Right lobe of liver (tissue), 6 donors: ENCODE data around the gene SETDB1. TPM values are rescaled to one million over a fixed set of nuclear protein-coding genes. Genes with fewer than 3 reads are reported as not detected.

Experiments used
- ATAC-seq, 4 donors: fragments of 200-7000 bp; cut with Tn5 transposase; one replicate each; pipeline ENCODE4 v1.9.1; 2020; ENCODE audit warnings: mild to moderate bottlenecking in 4 of 4, moderate library complexity in 4 of 4
- DNase-seq, 3 donors: peaks; one replicate each; pipeline ENCODE4 v3.0.0-alpha.2; 2020
- H3K27ac ChIP-seq, 3 donors: fragments of 200-600 bp; one replicate each; pipeline ENCODE4 v1.8.0; 2022
- H3K27me3 ChIP-seq, 2 donors: fragments of 200-600 bp; one replicate each; pipeline ENCODE4 v1.8.0; 2022
- H3K36me3 ChIP-seq, 4 donors: fragments of 200-600 bp; sonication (generic) in 1 of 4; one replicate each; pipeline versions ENCODE4 v1.5.1 to v1.8.0; 2017 to 2022; ENCODE audit warnings: control low read depth in 1 of 4
- H3K4me1 ChIP-seq, 4 donors: fragments of 200-600 bp; sonication (generic) in 1 of 4; one replicate each; pipeline versions ENCODE4 v1.5.1 to v1.8.0; 2017 to 2022; ENCODE audit warnings: control low read depth in 1 of 4
- H3K4me3 ChIP-seq, 3 donors: fragments of 200-600 bp; one replicate each; pipeline ENCODE4 v1.8.0; 2022
- H3K9me3 ChIP-seq, 4 donors: fragments of 200-600 bp; sonication (generic) in 1 of 4; one replicate each; pipeline versions ENCODE4 v1.5.1 to v1.8.0; 2017 to 2022; ENCODE audit warnings: control low read depth in 1 of 4
- CTCF ChIP-seq, 4 donors: fragments of 200-600 bp in 3 of 4; fragments of 450-650 bp in 1 of 4; IDR thresholded peaks; one replicate each; pipeline versions ENCODE4 v1.5.1 to v1.8.0; 2016 to 2022; ENCODE audit warnings: antibody characterized with exemption in 4 of 4, mild to moderate bottlenecking in 2 of 4
- POLR2A ChIP-seq: fragments of 450-650 bp; IDR thresholded peaks from one replicate; pipeline ENCODE4 v1.6.1; 2017; ENCODE audit warnings: antibody characterized with exemption, mild to moderate bottlenecking
- WGBS: methylation state at CpG from one replicate; pipeline ENCODE4 v1.1.6; 2018; ENCODE audit warnings: low coverage, low lambda C conversion rate; ENCODE audit not compliant: insufficient coverage; ENCODE audit errors: missing lambda C conversion rate; 5-methylcytosine and 5-hydroxymethylcytosine counted together
- intact Hi-C, 2 donors: fragments of 100-400 bp; cut with DNase I; formaldehyde crosslinking; loops; one replicate each; pipeline versions ENCODE4 v1.11.2 to v1.14.1; 2022
- total RNA-seq, 6 experiments: library from RNA; depleted of rRNA in 2 of 6; stranded (reverse); fragments of >200 nt in 2 of 6; fragmentation: NEBNext Ultra II Directional in 3 of 6; extraction: Animal tissue kit (Norgen Biotek cat#: 25700) in 3 of 6; gene quantifications; one replicate each; pipeline versions ENCODE4 v1.1.0 to v1.2.4, GENCODE V29; 2016 to 2023
- donor health status: DM: no; HTN: yes; CAD: no.
- donor health status: DM: no; HTN: no; CAD: no.
- donor health status: DM: no; HTN: no; CAD: no.
- donor health status: DM: no; HTN: yes; CAD: no.
- donor health status: DM: no; HTN: yes; CAD: no.

The SETDB1 gene
- total RNA-seq, 6 experiments from 2014 or later, result 10.4 to 17.8 (median 12.9) TPM

DNA sequence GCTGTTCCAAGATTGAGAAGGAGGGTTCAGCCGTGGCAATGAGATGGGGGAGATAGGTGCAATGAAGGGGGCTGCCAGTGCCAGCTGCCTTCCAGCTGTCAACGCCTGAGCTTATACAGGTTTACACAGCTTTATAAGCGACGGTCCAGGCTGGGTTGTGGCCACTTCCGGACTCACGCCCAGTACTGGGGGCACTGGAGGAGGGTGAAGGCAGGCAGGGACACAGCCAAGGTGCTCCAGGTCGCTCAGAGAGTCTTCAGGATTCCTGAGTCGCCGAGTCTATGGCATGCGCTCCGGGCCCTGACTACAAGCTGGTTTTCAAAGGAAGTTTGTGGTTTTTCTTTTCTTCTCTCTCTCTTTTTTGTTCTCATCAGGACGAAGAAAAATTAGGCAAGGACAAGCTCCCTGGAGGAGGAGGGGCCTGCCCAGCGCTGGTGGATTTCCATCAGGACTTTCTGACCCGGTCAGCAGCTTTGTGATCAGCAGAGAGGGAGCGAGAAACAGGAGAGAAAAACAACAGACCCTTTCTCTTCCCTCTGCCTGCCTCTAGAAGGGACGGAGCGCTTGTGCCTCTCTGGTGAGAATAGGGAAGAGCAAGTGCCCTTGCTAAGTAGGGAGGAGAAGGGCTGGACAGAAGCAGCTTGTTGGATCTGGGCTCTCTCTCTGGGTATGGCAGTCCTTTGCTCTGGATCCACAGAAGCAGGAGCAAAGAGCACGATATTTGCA, 80.3 kb downstream of the SETDB1 start, which contains the start of gene MINDY1:
MINDY1 (minus strand) TSS at position 576 of the 726 bp plus-strand sequence. CDS start 4,285 bp downstream, outside the sequence.
- peaks cover 0 to 62% (median 21%) of the 10 kb centered on the region in 4 donors for H3K4me1 ChIP-seq
- peak; percentile 66 to 75 (median 74) for DNase-seq
- no peaks in the 10 kb centered on the region for H3K27me3 ChIP-seq
- H3K9me3 ChIP-seq, result no peaks in the 10 kb centered on the region
- WGBS, result 2% methylated on average over 14 of the region's 18 CpGs
- H3K4me3 ChIP-seq, result peak within 1 kb of the TSS; percentile 44 to 73 (median 71)
- H3K36me3 ChIP-seq, result no peaks in the 10 kb centered on the region
- peak; percentile 59 to 79 (median 68) for ATAC-seq
- intact Hi-C loops, result no loop called here
- peak within 1 kb of the TSS; percentile 75 to 89 (median 88) for H3K27ac ChIP-seq
- TF ChIP-seq POLR2A, result peak; percentile 62
- peak; percentile 23 to 45 (median 26) for TF ChIP-seq CTCF (IDR thresholded peaks at IDR 0.05)

GRCh38 chr1:151007853-151008243, 81.7 kb downstream of the SETDB1 start:
- intact Hi-C loops, result no loop called here
- peak overlapping the region in 2 of 3 donors; percentile 71 to 73 for H3K4me3 ChIP-seq
- peak overlapping the region; percentile 75 to 89 (median 88) for H3K27ac ChIP-seq
- TF ChIP-seq CTCF (IDR thresholded peaks at IDR 0.05) (no peak), POLR2A (no peak)
- WGBS, result 5% methylated on average over 4 of the region's 4 CpGs
- H3K27me3 ChIP-seq, result no peaks in the 10 kb centered on the region
- DNase-seq (no peak), ATAC-seq (peak in 1 of 4 donors; percentile 1)
- H3K9me3 ChIP-seq, result no peaks in the 10 kb centered on the region
- peaks cover 0 to 75% (median 26%) of the 10 kb centered on the region in 4 donors for H3K4me1 ChIP-seq
- H3K36me3 ChIP-seq, result no peaks in the 10 kb centered on the region

- WGBS, result under 1% methylated on average over 22 of the region's 69 CpGs
- DNase-seq, result peak; percentile 98
- Histone ChIP-seq H3K36me3 (no peaks in the 10 kb centered on the region), H3K27ac (peak within 1 kb of the TSS; percentile 75 to 89 (median 88)), H3K27me3 (no peaks in the 10 kb centered on the region), H3K9me3 (no peaks in the 10 kb centered on the region), H3K4me3 (peak within 1 kb of the TSS; percentile 71 to 73 (median 71)), H3K4me1 (peaks cover 0 to 76% (median 28%) of the 10 kb centered on the region in 4 donors)
- TF ChIP-seq CTCF (IDR thresholded peaks at IDR 0.05) (no peak), POLR2A (peak; percentile 39)
- intact Hi-C loops, result no loop called here
- ATAC-seq, result peak; percentile 81 to 88 (median 84)
Measured at GRCh38 chr1:151008244-151009205, 82.4 kb downstream of the SETDB1 start, which contains the start of gene PRUNE1. Gene PRUNE1, plus strand, starts transcription at chr1:151008449. Its CDS starts 184 bp downstream, at chr1:151008633.

GRCh38 chr1:151009206-151009587, 83.0 kb downstream of the SETDB1 start:
- no peak for ATAC-seq
- WGBS, result 13% methylated on average over 3 of the region's 3 CpGs
- Histone ChIP-seq H3K4me3 (peak overlapping the region; percentile 71 to 73 (median 71)), H3K9me3 (no peaks in the 10 kb centered on the region), H3K36me3 (no peaks in the 10 kb centered on the region), H3K27me3 (no peaks in the 10 kb centered on the region), H3K27ac (peak overlapping the region; percentile 75 to 89 (median 88)), H3K4me1 (peaks cover 0 to 76% (median 28%) of the 10 kb centered on the region in 4 donors)
- DNase-seq, result no peak
- TF ChIP-seq POLR2A (no peak), CTCF (IDR thresholded peaks at IDR 0.05) (no peak)
- intact Hi-C loops, result no loop called here
